Measurements from ENCODE around the gene NPLOC4. TPM values are rescaled to one million over a fixed set of nuclear protein-coding genes. Genes with fewer than 3 reads are reported as not detected.

NPLOC4 gene
- total and polyA plus RNA-seq, 9 donors: 31.9 to 66.2 (median 49.5) TPM

DNA sequence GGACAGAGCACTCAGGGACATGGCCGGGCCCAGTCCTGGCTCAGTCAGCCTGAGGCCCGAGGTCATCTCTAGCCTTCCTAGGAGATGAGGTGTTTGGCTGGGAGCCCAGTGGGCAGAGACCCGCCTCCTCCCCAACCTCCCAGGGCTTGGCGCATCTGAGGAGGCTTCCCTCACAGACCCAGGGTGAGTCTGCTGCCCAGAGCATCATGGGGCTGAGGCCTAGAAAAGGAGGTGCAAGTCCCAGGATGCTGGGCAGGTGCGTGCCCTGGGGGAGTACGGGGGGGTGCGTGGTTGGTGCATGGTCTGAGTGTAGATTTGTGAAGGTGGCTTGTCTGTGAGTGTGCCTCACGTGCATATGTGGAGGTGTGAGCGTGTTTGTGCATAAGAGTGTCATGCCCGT, 14.8 kb upstream of the NPLOC4 start:
- DNase-seq: no peak
- Histone ChIP-seq H3K4me3 (ENCODE audit: low read length) (no peak overlapping the region), H3K36me3 (ENCODE audit: control insufficient read depth, insufficient read depth, low read length) (no peaks in the 10 kb centered on the region), H3K27ac (ENCODE audit: low read length) (no peak overlapping the region), H3K4me1 (ENCODE audit: control insufficient read depth, insufficient read depth, low read length) (peaks cover 14% of the 10 kb centered on the region), H3K9me3 (replicated peaks; ENCODE audit: control insufficient read depth, low read depth, low read length) (peaks cover 2% of the 10 kb centered on the region), H3K27me3 (ENCODE audit: control insufficient read depth, insufficient read depth, low read length) (peaks cover 41% of the 10 kb centered on the region)
- WGBS (ENCODE audit: insufficient coverage): 90% methylated on average over 6 of the region's 10 CpGs

- no peak overlapping the region for H3K27ac ChIP-seq (ENCODE audit: low read length)
- no peak overlapping the region for H3K4me3 ChIP-seq (ENCODE audit: low read length)
- peaks cover 14% of the 10 kb centered on the region for H3K4me1 ChIP-seq (ENCODE audit: control insufficient read depth, insufficient read depth, low read length)
- peaks cover 2% of the 10 kb centered on the region for H3K9me3 ChIP-seq (replicated peaks; ENCODE audit: control insufficient read depth, low read depth, low read length)
- H3K27me3 ChIP-seq (ENCODE audit: control insufficient read depth, insufficient read depth, low read length): peaks cover 43% of the 10 kb centered on the region
- DNase-seq: no peak
- H3K36me3 ChIP-seq (ENCODE audit: control insufficient read depth, insufficient read depth, low read length): no peaks in the 10 kb centered on the region
- WGBS (ENCODE audit: insufficient coverage): 75% methylated on average over 6 of the region's 9 CpGs
Measured at GRCh38 chr17:81650951-81651350, 14.0 kb upstream of the NPLOC4 start.

GRCh38 chr17:81648707-81649085, 11.8 kb upstream of the NPLOC4 start:
- Histone ChIP-seq H3K27me3 (ENCODE audit: control insufficient read depth, insufficient read depth, low read length) (peaks cover 43% of the 10 kb centered on the region), H3K4me1 (ENCODE audit: control insufficient read depth, insufficient read depth, low read length) (peaks cover 6% of the 10 kb centered on the region), H3K27ac (ENCODE audit: low read length) (no peak overlapping the region), H3K36me3 (ENCODE audit: control insufficient read depth, insufficient read depth, low read length) (no peaks in the 10 kb centered on the region), H3K9me3 (replicated peaks; ENCODE audit: control insufficient read depth, low read depth, low read length) (peaks cover 2% of the 10 kb centered on the region), H3K4me3 (ENCODE audit: low read length) (no peak overlapping the region)
- 70% methylated on average over 13 of the region's 14 CpGs for WGBS (ENCODE audit: insufficient coverage)
- DNase-seq: no peak

- Histone ChIP-seq H3K27me3 (ENCODE audit: control insufficient read depth, insufficient read depth, low read length) (peaks cover 42% of the 10 kb centered on the region), H3K4me1 (ENCODE audit: control insufficient read depth, insufficient read depth, low read length) (peaks cover 2% of the 10 kb centered on the region), H3K4me3 (ENCODE audit: low read length) (no peak overlapping the region), H3K9me3 (replicated peaks; ENCODE audit: control insufficient read depth, low read depth, low read length) (peaks cover 2% of the 10 kb centered on the region), H3K36me3 (ENCODE audit: control insufficient read depth, insufficient read depth, low read length) (no peaks in the 10 kb centered on the region), H3K27ac (ENCODE audit: low read length) (no peak overlapping the region)
- DNase-seq: no peak
- 2% methylated on average over 73 of the region's 78 CpGs for WGBS (ENCODE audit: insufficient coverage)
Measured at GRCh38 chr17:81648013-81648706, 11.2 kb upstream of the NPLOC4 start.

GRCh38 chr17:81647640-81648012, 10.7 kb upstream of the NPLOC4 start:
- Histone ChIP-seq H3K36me3 (ENCODE audit: control insufficient read depth, insufficient read depth, low read length) (no peaks in the 10 kb centered on the region), H3K4me1 (ENCODE audit: control insufficient read depth, insufficient read depth, low read length) (no peaks in the 10 kb centered on the region), H3K27me3 (ENCODE audit: control insufficient read depth, insufficient read depth, low read length) (peaks cover 40% of the 10 kb centered on the region), H3K27ac (ENCODE audit: low read length) (no peak overlapping the region), H3K4me3 (ENCODE audit: low read length) (no peak overlapping the region), H3K9me3 (replicated peaks; ENCODE audit: control insufficient read depth, low read depth, low read length) (peaks cover 2% of the 10 kb centered on the region)
- WGBS (ENCODE audit: insufficient coverage): 23% methylated on average over 17 of the region's 21 CpGs
- DNase-seq: no peak

DNA sequence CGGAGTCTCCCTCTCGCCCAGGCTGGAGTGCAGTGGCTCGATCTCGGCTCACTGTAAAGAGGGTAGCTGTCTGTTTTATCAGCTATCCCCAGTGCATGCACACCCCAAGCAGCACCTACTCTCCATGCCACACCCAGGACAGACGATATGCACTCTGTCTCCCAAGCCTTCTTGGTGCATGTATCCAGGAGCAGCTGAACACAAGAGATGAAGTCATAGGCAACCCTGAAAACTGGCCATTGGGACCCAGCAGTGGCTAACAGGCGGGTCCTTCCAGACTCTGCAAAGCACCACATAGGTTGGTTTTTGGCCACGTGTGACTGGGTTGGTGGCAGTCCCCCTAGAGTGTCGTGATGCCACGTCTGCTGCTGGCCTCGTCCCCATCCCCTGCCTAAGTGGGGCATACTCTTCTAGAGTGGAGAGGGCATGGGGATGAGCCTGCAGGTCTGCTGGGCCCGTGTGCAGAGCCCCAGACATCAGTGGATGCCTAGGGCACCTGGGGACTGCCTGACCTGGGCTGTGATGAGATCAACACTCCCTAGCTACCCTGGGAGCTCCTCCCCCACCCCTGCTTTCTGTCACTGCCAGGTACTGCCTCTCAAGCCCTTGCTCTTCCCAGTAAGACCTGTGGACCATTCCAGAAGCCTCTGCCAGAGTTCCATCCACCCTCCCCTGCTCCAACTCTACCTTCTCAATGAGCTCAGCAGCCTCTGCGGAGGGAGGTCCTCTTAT, 10.1 kb upstream of the NPLOC4 start:
- Histone ChIP-seq H3K36me3 (ENCODE audit: control insufficient read depth, insufficient read depth, low read length) (no peaks in the 10 kb centered on the region), H3K27ac (ENCODE audit: low read length) (no peak overlapping the region), H3K9me3 (replicated peaks; ENCODE audit: control insufficient read depth, low read depth, low read length) (peaks cover 2% of the 10 kb centered on the region), H3K4me3 (ENCODE audit: low read length) (no peak overlapping the region), H3K4me1 (ENCODE audit: control insufficient read depth, insufficient read depth, low read length) (no peaks in the 10 kb centered on the region), H3K27me3 (ENCODE audit: control insufficient read depth, insufficient read depth, low read length) (peaks cover 40% of the 10 kb centered on the region)
- DNase-seq: no peak
- 47% methylated on average over 6 of the region's 12 CpGs for WGBS (ENCODE audit: insufficient coverage)

DNA sequence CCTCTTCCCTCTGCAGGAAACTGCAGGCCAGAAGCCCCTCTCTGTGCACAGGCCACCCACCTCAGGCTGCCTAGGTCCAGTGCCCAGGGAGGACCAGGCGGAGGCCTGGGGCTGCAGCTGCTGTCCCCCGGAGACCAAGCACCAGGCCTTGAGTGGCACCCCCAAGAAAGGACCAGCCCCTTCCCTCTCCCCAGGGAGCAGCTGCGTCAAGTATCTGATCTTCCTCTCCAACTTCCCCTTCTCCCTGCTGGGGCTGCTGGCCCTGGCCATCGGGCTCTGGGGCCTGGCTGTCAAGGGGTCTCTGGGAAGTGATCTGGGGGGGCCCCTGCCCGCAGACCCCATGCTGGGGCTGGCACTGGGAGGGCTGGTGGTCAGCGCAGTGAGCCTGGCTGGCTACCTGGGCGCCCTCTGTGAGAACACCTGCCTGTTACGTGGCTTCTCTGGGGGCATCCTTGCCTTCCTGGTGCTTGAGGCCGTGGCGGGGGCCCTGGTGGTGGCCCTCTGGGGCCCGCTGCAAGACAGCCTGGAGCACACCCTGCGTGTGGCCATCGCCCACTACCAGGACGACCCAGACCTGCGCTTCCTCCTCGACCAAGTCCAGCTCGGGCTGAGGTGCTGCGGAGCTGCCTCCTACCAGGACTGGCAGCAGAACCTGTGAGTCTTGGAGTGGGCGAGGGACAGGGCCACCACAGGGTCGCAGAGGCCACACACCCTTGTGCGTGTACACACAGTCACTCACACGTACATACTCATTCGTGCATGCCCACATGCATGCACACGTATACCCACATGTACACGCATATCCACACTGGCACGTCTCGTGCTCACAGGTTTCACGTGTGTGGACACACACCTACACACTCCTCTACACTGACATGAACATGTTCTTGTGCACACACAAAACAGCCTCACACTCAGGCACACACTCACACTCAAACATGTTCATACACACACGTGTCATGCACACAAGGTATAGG, 8.4 kb upstream of the NPLOC4 start:
- DNase-seq: no peak

GRCh38 chr17:81644496-81644895, 7.6 kb upstream of the NPLOC4 start:
- Histone ChIP-seq H3K27me3 (ENCODE audit: control insufficient read depth, insufficient read depth, low read length) (peaks cover 28% of the 10 kb centered on the region), H3K4me1 (ENCODE audit: control insufficient read depth, insufficient read depth, low read length) (no peaks in the 10 kb centered on the region), H3K27ac (ENCODE audit: low read length) (no peak overlapping the region), H3K9me3 (replicated peaks; ENCODE audit: control insufficient read depth, low read depth, low read length) (peaks cover 2% of the 10 kb centered on the region), H3K36me3 (ENCODE audit: control insufficient read depth, insufficient read depth, low read length) (no peaks in the 10 kb centered on the region), H3K4me3 (ENCODE audit: low read length) (no peak overlapping the region)
- WGBS (ENCODE audit: insufficient coverage): 81% methylated on average over 11 of the region's 15 CpGs
- no peak for DNase-seq

More for the DNA sequence above, 8.4 kb upstream of the NPLOC4 start:
- Histone ChIP-seq H3K4me3 (ENCODE audit: low read length) (no peak overlapping the region), H3K36me3 (ENCODE audit: control insufficient read depth, insufficient read depth, low read length) (no peaks in the 10 kb centered on the region), H3K27me3 (ENCODE audit: control insufficient read depth, insufficient read depth, low read length) (peaks cover 35% of the 10 kb centered on the region), H3K4me1 (ENCODE audit: control insufficient read depth, insufficient read depth, low read length) (no peaks in the 10 kb centered on the region), H3K9me3 (replicated peaks; ENCODE audit: control insufficient read depth, low read depth, low read length) (peaks cover 2% of the 10 kb centered on the region), H3K27ac (ENCODE audit: low read length) (no peak overlapping the region)
- WGBS (ENCODE audit: insufficient coverage): 88% methylated on average over 26 of the region's 29 CpGs

- Histone ChIP-seq H3K4me3 (ENCODE audit: low read length) (no peak overlapping the region), H3K4me1 (ENCODE audit: control insufficient read depth, insufficient read depth, low read length) (peaks cover 4% of the 10 kb centered on the region), H3K36me3 (ENCODE audit: control insufficient read depth, insufficient read depth, low read length) (no peaks in the 10 kb centered on the region), H3K9me3 (replicated peaks; ENCODE audit: control insufficient read depth, low read depth, low read length) (no peaks in the 10 kb centered on the region), H3K27ac (ENCODE audit: low read length) (no peak overlapping the region), H3K27me3 (ENCODE audit: control insufficient read depth, insufficient read depth, low read length) (peaks cover 5% of the 10 kb centered on the region)
- 88% methylated on average over 13 of the region's 17 CpGs for WGBS (ENCODE audit: insufficient coverage)
- no peak for DNase-seq
Measured at GRCh38 chr17:81641825-81642489, 5.0 kb upstream of the NPLOC4 start.
